SK-N-SH (cell line): ENCODE results near the gene GUCY2C.

Source experiments
- CHD2 ChIP-seq: fragments of 150-350 bp; IDR thresholded peaks from 2 replicates; pipeline ENCODE4 v1.6.1; 2018; ENCODE audit warnings: low read length; ENCODE audit not compliant: partially characterized antibody
- CTCF ChIP-seq: fragments of 200-600 bp; sonication (generic); IDR thresholded peaks from 2 replicates; pipeline ENCODE4 v1.6.1; 2017; ENCODE audit warnings: antibody characterized with exemption, mild to moderate bottlenecking, moderate library complexity
- EZH2phosphoT487 ChIP-seq: fragments of 200-600 bp; sonication (generic); IDR thresholded peaks from 2 replicates; pipeline ENCODE4 v1.6.1; 2017; ENCODE audit warnings: low read depth, mixed run types, mild to moderate bottlenecking, antibody characterized with exemption, moderate library complexity, borderline replicate concordance
- FOXM1 ChIP-seq: IDR thresholded peaks from 2 replicates; pipeline ENCODE4 v1.4.0; 2012; ENCODE audit warnings: low read depth, mild to moderate bottlenecking
- GABPA ChIP-seq: IDR thresholded peaks from 2 replicates; pipeline ENCODE4 v1.4.0; 2012; ENCODE audit warnings: low read depth, mild to moderate bottlenecking
- MAX ChIP-seq: IDR thresholded peaks from 2 replicates; pipeline ENCODE4 v1.4.0; 2012; ENCODE audit warnings: low read depth
- NRF1 ChIP-seq: IDR thresholded peaks from 2 replicates; pipeline ENCODE4 v1.6.1; 2012; ENCODE audit warnings: low read depth, mild to moderate bottlenecking, low read length
- PBX3 ChIP-seq: IDR thresholded peaks from 2 replicates; pipeline ENCODE4; 2012
- RAD21 ChIP-seq: IDR thresholded peaks from 2 replicates; pipeline ENCODE4 v1.6.1; 2012; ENCODE audit warnings: mild to moderate bottlenecking, low read length
- RCOR1 ChIP-seq: fragments of 150-350 bp; IDR thresholded peaks from 2 replicates; pipeline ENCODE4 v1.6.1; 2017; ENCODE audit warnings: antibody characterized with exemption, low read length
- REST ChIP-seq: IDR thresholded peaks from 2 replicates; pipeline ENCODE4 v1.6.1; 2012; ENCODE audit warnings: mild to moderate bottlenecking, low read depth, low read length, moderate library complexity
- SMC3 ChIP-seq: IDR thresholded peaks from 2 replicates; pipeline ENCODE4 v1.6.1; 2012; ENCODE audit warnings: low read depth, low read length, improper control_type of control experiment
- TEAD4 ChIP-seq: IDR thresholded peaks from 2 replicates; pipeline ENCODE4 v1.4.0; 2012; ENCODE audit warnings: mild to moderate bottlenecking, borderline replicate concordance; ENCODE audit not compliant: insufficient read depth
- YY1 ChIP-seq: IDR thresholded peaks from 2 replicates; pipeline ENCODE4 v1.4.0; 2012; ENCODE audit warnings: low read depth, mild to moderate bottlenecking

GRCh38 chr12:14647028-14647750 is 49.2 kb downstream of the GUCY2C start:
- no peak for TF ChIP-seq FOXM1
- no peak for TF ChIP-seq NRF1
- no peak for TF ChIP-seq RCOR1
- TF ChIP-seq CHD2 = no peak
- TF ChIP-seq PBX3 = no peak
- TF ChIP-seq MAX = no peak
- TF ChIP-seq CTCF = no peak
- no peak for TF ChIP-seq YY1
- TF ChIP-seq EZH2phosphoT487 = no peak
- no peak for TF ChIP-seq SMC3
- TF ChIP-seq TEAD4 = no peak
- no peak for TF ChIP-seq RAD21
- TF ChIP-seq REST = no peak
- TF ChIP-seq GABPA = no peak
